GM21390 (cell line): ENCODE measurements around the gene PARVB.
"Not testable (repeated sequence)": the region's sequence is repeated elsewhere in the genome, so short reads cannot be mapped to it uniquely, and the experiment has no call there.

Experiments
- ATAC-seq: cut with Tn5 transposase; IDR thresholded peaks from one replicate; pipeline ENCODE4 v1.9.1; 2021; ENCODE audit not compliant: unreplicated experiment

Gene PARVB

DNA sequence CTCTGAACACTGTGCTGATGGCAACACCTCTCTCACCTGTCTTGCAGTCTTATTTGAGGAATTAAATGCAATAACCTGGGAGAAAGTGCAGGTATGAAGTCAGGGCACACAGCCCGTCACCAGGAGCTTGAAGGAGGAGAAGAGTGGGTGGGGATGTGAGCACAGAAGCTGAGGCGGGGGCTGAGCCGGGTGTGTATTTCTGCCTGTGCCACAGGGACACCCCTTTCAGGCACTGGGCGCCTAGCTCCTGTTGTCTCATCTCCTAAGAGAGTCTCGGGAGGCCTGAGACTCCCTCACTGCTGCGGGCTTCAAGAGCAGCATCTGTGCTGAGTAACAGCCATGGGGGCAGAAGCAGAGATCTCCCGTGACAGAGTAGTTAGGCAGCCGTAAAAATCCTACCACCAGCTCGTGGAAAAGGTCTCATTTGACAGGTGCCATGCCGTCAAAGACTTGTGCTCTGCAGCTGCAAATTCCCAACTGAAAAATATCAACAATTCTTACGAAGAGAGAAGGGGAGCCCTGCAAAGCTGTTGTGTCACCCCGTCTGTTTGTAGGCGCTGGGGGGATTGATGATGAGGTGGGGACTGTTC, 26.8 kb downstream of the PARVB start:
- ATAC-seq: no peak

DNA sequence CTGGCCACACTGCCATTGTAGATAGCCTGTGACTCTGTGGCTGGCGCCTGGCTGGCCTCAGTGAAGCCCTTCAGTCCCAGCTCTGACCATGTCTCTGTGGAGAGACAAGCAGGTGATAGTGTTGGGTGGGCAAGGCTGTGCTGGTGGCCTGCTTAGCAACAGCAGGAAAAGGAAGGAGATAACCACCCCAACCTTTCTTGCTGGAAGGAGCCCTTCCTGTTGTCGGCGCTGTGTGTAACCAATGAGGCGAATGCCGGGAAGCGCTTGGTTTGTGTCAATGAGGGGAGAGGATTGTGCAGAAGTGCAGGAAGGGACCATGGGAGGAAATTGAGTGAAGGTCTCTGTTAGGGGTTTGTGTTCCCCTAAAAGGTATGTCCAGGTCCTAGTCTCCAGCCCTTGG, 27.3 kb downstream of the PARVB start:
- no peak for ATAC-seq

DNA sequence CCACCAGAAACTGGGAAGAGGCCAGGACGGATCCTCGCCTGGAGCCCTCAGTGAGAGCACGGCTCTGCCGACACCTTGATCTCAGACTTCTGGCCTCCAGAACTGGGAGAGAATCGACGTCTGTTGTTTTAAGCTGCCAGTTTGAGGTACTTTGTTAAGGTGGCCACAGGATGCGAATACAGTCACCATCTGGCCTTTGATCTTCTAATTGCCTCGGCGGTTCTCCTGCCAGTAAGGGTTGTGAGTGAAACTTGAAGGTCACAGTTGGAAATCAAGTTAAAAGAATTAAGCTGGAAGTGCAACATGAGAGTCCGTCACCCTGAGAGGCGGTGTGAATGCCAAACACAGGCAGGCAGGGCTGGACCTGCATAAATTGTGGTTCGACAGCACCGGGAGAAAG, 27.9 kb downstream of the PARVB start:
- ATAC-seq: no peak

DNA sequence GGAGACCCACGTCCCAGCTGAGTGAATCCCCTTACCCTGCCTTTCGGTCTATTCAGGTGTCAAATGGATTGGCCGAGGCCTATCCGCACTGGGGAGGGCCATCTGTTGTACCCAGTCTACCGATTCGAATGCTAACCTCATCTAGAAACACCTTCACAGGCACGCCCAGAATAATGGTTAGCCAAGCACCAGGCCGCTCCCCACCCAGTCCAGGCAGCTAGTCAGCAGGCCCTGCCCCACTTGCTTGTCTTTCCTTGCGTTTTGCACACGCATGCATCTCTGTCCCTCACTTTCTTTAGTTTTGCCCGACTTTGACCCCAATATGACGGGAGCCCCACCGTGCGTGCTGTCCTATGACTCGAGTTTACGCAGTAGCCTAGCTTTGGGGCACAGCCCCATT, 31.7 kb downstream of the PARVB start:
- ATAC-seq: no peak

DNA sequence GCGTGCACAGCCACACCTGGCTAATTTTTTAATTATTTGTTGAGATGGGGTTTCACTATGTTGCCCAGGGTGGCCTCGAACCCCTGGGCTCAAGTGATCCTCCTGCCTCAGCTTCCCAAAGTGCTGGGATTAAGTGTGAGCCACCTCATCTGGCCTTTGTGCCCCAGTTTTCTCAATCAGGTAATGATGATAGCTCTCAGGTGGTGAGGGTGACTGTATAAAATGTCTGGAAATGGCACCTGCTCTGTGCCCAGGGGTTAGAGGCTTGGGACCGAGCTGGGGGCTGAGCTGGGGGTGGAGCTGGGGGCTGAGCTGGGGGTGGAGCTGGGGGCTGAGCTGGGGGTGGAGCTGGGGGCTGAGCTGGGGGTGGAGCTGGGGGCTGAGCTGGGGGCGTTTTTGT, 32.5 kb downstream of the PARVB start:
- not testable (repeated sequence) for ATAC-seq

DNA sequence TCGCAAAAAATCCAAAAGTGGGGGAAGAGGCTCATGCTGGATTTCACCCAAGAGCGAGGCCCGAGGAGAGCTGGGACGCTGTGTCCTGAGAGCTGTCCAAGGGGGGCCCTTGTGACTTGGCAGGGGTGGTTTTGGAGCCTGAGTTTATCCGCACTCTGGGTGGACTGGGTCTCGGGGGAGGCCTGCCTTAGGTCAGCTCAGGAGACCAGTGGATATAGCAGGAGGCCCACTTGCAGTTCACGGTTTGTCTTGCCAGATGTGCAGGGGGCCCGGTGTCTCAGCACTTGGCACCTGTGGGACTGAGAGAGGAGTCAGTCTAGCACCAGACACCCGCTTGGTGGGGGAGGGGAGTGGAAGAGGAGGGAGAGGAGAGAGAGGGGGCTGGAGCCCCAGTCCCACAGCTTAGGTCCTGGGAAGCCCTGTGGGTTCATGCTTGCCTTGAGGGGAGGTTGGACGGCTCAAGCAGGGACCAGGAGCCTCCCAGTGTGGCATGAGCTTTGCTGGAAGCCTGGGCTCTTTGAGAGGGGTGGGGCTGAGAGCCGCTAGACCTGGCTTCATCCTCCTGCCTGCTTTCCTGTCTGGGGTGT, 33.4 kb downstream of the PARVB start:
- no peak for ATAC-seq

DNA sequence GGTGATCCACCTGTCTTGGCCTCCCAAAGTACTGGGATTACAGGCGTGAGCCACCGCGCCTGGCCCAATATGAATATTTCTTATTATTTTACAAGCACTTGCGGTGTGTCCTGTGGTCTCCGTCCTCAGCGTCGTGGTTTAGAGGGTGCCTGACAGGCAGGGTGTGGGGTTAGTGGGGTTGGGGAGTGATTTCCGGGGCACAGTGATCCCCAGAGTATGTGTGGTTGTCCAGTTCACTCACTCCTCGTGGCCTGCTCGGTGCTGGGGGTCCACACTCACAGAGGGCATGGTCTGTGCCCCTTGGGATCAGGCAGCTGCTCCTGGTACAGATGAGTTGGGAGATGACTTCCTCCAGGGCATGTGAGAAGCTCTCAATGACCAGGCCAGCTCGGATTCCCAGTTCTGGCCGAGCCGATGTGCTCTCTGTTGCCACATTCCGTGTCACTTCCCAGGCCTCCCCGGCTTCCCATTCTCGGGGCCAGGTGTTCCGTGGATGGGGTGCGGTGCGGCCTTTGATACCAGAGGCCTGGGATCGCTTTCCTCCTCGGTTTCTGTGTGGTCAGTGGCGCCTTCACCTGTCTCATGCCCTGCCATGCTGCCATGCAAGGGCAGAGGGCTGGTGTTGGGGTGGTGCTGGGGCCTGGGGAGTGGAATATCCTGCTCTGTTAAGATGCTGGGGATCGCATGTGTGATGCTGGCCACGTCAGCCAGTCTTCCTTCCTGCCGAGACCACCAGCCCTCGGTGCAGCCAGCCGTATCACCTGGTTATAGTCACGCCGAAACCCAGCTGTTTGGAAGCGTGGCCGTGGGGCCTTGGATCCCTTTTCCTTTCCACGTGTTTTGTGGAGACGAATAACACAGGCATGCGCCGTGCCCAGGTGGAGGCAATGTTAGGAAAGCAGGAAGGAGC, 39.6 kb downstream of the PARVB start:
- no peak for ATAC-seq

DNA sequence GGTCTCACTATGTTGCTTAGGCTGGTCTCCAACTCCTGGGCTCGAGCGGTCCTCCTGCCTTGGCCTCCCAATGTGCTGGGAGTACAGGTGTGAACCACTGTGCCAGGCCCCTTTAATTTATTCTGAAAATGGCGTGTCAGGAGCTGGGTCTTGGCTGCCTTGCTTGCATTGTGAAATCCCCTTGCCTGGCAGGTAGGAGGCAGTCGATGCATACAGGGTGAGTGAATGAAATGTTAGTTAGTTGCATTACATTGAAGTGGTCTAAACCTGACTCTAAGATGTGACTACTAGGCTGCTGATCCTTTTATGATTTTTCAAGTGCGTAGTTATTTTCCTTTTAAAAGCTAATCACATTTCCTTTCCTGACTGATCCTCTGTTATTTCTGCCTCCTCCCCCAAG, 42.9 kb downstream of the PARVB start:
- no peak for ATAC-seq

DNA sequence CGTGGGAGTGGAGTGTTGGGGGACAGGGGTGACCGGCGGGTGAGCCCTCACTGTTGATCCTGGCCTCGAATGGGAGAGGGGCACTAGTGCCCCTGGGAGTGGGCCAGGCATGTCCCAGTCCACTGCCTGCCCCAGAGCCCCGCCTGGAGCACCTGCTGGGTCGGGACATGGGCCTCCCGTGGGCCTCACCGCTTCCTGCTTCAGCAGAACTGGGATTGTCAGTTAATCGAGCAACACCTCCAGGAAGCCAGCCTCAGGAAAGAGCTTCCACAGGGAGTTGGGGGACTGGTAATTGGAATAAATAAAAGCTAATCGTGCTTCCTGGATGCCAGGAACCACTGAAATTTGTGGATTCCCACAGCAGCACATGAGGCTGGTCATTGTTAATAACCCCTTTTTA, 43.8 kb downstream of the PARVB start:
- ATAC-seq: no peak

DNA sequence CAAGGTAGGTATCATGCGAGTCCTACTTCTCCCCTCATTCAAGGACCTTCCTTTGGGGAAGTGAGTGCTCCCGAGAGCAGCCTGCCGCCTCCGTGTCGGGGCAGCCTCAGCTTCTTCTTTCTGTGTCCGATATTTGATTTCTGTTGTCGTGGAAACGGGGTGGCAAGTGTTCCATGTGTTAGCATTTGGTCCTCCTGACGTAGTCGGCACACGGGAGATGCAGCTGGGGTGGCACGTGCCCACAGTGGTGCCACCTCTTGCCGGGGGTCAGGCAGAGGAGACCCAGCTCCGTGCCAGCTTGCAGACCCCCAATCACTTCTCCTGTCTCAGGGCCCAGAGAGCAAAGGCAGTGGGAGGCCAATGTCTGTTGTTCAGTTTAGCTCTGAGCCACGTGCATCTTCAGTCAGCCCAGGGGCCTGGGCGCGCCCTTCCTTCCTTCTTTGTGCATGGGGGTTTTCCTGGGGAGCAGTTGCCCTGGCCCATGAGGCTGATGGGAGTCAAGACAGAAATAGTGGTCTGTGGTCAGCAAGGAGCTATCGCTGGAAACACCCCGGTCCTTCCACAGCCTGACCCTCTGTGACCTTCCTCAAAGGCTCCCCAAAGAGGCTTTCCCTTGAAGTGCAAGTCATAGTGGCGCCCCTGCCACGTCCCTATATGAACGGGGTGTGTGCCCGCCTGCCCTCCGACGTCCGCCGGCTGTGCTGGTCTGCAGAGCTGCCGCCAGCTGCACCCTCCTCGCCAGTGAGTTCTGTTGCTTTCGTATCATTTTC, 44.5 kb downstream of the PARVB start:
- peak; percentile 46 for ATAC-seq

DNA sequence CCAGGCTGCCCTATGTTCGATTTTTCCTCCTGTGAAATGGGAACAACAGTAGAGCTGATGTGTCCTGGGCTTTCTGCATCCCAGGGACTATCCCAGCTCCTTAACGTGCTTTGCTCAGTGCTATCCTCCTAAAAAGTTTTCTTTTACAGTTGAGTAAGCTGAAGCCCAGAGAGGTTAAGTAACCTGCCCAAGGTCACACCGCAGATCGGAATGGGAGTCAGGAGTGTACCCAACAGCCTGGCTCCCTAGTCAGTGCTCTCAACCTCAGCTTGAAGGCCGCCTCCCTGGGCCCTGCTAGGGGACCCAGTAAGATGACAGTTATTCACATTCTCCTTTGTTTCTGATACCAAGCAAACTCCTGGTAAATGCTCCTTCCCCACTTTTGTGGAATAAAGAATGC, 45.9 kb downstream of the PARVB start:
- no peak for ATAC-seq

DNA sequence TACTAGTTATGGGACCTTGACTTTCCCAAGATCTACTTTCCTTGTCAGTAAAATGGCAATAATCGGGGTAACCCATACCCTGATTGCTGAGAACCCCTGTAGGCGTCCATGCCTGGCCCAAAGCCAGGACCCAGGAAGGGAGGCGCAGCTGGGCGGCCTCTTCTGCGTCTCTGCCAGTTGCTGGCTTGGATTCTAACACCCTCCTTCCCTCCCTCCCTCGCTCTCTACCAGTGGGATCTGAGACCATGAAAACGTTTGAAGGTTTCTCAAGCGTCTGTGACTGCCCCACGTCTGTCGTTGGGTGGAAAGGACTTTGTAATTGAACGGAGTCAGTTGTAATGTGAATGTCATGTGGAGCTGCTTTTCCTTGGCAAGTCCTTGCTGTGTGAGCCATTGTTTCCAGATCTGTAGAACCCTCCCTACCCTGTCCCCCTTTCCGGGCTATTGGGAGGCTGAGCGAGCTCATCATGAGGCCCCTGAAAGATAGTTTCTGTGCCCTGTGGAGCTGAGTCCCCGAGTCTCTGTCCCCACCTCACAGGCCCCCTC, 47.8 kb downstream of the PARVB start:
- ATAC-seq: no peak

DNA sequence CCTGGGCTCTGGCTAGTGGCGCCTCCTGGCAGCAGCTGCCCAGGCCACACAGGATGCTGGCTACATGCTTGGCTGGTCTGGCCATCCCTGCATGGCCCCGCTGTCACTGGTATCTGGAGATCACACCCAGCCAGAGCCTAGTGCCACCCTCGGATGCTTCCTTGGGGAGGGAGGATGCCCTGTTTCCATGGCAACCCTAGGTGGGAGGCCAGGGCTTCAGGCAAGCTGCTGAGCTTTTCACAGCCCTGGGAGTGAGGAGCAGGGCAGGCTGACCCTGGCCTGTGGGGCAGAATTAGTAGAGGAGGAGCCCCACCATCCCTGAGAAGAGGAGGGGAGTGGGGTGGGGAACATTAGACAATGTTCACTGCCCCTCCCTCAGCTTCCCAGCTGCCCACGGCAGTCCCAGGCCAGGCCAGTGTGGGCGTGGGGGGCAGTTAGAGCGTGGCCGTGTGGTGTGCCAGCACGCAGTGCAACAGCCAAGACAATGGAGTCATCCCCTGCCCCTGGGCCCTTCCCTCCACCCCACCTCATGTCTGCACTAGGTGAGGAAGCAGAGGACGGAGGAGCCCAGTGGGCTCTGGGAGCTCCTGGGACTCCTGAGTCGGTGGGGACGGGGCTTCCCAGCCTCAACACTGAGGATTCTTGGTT, 50.4 kb downstream of the PARVB start:
- ATAC-seq: no peak

DNA sequence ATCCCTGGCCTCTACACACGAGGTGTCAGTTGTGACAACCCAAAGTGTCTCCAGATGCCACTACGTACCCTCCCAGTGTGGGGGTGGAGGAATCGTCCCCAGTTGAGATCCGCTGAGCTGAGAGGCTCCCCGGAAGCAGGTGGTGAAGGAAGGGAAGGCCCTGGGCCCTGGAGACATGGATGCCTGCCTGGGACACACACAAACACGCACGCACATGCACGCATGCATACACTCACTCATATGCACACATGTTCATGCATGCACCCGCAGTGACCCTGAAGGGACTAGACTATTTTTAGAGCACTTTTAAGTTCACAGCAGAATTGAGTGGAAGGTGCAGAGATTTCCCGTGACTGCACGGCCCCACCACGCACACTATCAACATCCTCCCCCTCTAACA, 50.9 kb downstream of the PARVB start:
- ATAC-seq: no peak

DNA sequence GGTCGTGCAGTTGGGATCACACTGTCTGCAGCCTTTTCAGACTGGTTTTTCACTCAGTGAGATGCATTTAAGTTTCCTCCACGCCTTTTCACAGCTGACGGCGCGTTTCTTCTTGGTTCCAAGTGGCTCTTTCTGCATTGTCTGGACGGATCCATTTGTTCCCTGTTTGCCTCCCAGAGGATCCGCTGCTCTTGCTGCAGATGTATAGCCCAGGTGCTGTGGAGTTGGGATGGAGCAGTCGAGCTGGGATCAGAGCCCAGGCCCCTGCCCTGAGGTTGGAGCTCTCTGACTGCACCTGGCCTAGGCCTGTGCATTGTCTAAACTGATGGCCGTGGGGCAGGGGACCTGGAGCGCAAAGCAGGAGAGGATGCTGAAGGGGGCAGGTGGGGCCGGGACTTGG, 51.6 kb downstream of the PARVB start:
- no peak for ATAC-seq

DNA sequence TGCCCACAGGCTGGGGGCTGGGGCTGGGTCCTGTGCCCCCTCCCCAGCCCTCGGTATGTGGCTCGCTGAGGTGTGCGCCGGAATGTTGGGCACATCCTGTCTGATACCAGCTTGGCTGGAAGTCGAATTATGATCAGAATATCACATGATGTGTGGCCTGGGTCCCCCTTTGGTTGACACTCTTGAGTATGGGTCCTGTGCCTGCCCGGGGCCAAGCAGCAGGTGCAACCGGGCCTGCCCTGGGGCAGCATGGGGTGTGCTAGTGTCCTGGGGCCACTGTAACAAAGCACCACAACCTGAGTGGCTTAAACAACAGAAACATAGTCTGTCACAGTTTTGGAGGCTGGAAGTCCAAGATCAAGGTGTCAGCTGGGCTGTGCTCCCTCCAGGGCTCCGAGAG, 52.7 kb downstream of the PARVB start:
- ATAC-seq: no peak

DNA sequence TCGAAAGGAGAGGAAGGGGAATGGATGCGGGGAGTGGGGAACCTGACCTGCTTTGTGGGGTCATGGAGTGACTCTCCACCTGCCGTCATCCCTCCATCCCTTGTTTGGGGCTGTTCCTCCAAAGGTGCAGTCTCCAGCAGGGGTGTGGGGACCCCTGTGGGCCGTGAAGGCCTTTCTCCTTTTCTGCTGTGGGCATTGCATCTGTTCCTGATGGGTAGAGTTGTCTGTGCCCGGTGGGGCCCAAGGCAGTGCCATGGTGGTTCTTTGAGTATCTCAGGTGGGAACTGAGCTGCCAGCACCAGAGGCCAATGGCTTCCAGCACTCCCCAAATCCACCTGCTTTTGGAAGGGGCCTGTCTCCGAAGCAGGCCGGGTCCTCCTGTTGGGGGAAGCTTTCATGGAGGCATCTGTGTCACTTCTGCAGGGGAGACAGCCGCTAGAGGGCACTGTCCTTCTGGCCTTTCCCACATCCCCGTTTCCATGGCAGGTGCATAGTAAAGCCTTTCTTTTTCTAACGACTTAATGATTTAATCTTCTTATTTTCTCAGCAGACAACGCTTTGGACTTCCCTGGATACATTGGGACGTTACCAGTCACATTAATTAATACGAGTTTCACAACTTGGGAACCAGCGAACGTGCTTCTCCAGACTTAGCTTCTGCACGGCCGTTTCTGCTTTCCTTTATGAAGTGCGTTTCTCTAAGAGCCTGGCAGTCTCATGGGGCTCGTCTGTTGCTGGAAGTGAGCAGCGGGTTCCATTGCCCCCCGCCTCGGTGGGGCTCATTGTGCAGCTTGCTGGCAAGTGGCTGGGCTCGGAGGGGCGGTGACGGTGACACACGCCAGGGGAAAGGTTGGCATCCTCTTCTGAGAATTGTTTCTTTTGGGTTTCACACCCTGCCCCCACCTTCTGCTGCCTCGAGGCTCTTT, 57.1 kb downstream of the PARVB start:
- ATAC-seq: no peak

DNA sequence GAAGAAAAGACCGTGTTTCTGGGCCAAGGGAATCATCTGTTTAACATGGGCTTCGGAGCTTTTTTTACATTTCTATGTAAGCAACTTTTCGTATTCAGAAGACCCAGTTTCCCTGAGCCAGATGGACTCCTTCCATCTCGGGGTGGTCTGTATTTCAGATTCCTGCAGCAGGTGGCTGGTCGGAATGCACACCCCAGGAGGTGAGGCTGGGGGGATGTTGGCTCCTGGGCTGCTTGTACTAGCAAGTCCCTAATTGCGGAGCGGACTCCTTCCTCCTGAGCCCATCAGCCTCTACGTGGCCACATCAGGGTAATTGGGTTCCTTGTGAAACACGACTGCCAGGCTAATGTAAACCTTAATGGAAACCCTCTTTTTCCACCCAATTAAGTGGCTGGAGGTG, 58.7 kb downstream of the PARVB start:
- ATAC-seq: no peak

DNA sequence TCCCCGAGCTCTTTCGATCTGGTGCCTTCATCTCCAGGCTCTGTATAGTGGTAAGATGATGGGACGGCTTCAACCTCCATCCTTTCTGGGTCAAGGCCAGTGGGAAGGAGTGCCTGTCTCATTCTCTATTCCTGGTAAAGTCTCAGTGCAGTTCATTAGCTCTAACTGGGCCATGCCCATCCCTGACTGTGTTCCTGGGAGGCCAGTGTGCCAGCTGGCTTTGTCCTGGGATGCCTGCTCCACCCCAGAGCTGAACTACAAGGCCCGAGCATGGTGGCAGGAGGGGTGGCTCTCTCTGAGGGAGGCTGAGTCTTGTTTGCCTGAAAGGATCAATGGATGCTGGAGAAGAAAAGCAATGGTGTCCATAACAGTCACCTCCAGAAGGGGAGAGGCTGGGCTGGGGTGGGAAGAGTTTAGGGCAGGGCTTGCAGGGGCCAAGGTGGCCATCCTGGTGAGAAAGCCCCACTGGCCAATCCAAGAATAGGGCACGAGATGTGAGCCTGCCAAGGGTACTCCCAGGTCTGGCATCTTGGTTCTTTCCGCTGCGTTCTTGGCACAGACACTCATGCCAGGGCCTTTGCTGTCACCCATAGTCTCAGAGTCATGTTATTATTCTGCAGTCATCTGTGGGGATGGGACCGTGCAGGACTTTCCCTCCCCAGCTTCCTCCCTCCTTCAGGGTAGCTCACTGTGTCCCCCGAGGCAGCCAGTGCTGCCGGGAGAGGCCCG, 60.1 kb downstream of the PARVB start:
- no peak for ATAC-seq
